WERI-Rb-1 (cell line): Measurements from ENCODE around the gene IQGAP3.
"Not testable (repeated sequence)": the region's sequence is repeated elsewhere in the genome, so short reads cannot be mapped to it uniquely, and the experiment has no call there.

Source experiments
- DNase-seq: peaks from one replicate; pipeline ENCODE4 v3.0.0-alpha.2; 2020
- H3K27ac ChIP-seq: fragments of 250-450 bp; sonication (Bioruptor Pico); 2 replicates; pipeline ENCODE4 v1.5.1; 2020; ENCODE audit warnings: mild to moderate bottlenecking, moderate library complexity
- H3K27me3 ChIP-seq: fragments of 250-450 bp; sonication (Bioruptor Pico); 2 replicates; pipeline ENCODE4 v1.5.1; 2021; ENCODE audit warnings: mild to moderate bottlenecking, low read depth, moderate library complexity; ENCODE audit not compliant: insufficient read depth, severe bottlenecking
- H3K36me3 ChIP-seq: fragments of 250-450 bp; sonication (Bioruptor Pico); 2 replicates; pipeline ENCODE4 v1.5.1; 2020; ENCODE audit warnings: mild to moderate bottlenecking, moderate library complexity
- H3K4me3 ChIP-seq: 2 replicates; pipeline ENCODE4 v1.5.1; 2011; ENCODE audit warnings: low read depth, mild to moderate bottlenecking, control low read depth, low read length
- H3K9me3 ChIP-seq: fragments of 250-450 bp; sonication (Bioruptor Pico); 2 replicates; pipeline ENCODE4 v1.5.1; 2021; ENCODE audit warnings: mild to moderate bottlenecking, moderate library complexity; ENCODE audit not compliant: severe bottlenecking
- TF ChIP-seq, protein P1 (sequence below): IDR thresholded peaks from 2 replicates; pipeline ENCODE4 v1.5.1; 2011; ENCODE audit warnings: low read depth, mild to moderate bottlenecking, control low read depth, inconsistent platforms, low read length

IQGAP3 gene

GRCh38 chr1:156612666-156613065, 40.3 kb upstream of the IQGAP3 start:
- H3K27me3 ChIP-seq = no peaks in the 10 kb centered on the region
- H3K27ac ChIP-seq = no peak overlapping the region

GRCh38 chr1:156610072-156610471, 37.7 kb upstream of the IQGAP3 start:
- H3K9me3 ChIP-seq, H3K27ac ChIP-seq, H3K27me3 ChIP-seq, H3K4me3 ChIP-seq, H3K36me3 ChIP-seq, DNase-seq: not testable (repeated sequence)

More at GRCh38 chr1:156612666-156613065, 40.3 kb upstream of the IQGAP3 start:
- DNase-seq = no peak
- Histone ChIP-seq H3K9me3 (no peaks in the 10 kb centered on the region), H3K36me3 (no peaks in the 10 kb centered on the region), H3K4me3 (no peak overlapping the region)
- TF ChIP-seq, protein P1, sequence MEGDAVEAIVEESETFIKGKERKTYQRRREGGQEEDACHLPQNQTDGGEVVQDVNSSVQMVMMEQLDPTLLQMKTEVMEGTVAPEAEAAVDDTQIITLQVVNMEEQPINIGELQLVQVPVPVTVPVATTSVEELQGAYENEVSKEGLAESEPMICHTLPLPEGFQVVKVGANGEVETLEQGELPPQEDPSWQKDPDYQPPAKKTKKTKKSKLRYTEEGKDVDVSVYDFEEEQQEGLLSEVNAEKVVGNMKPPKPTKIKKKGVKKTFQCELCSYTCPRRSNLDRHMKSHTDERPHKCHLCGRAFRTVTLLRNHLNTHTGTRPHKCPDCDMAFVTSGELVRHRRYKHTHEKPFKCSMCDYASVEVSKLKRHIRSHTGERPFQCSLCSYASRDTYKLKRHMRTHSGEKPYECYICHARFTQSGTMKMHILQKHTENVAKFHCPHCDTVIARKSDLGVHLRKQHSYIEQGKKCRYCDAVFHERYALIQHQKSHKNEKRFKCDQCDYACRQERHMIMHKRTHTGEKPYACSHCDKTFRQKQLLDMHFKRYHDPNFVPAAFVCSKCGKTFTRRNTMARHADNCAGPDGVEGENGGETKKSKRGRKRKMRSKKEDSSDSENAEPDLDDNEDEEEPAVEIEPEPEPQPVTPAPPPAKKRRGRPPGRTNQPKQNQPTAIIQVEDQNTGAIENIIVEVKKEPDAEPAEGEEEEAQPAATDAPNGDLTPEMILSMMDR = no peak

GRCh38 chr1:156608981-156609380, 36.6 kb upstream of the IQGAP3 start:
- H3K27ac ChIP-seq = no peak overlapping the region
- no peaks in the 10 kb centered on the region for H3K27me3 ChIP-seq
- no peak overlapping the region for H3K4me3 ChIP-seq
- no peaks in the 10 kb centered on the region for H3K36me3 ChIP-seq
- H3K9me3 ChIP-seq = no peaks in the 10 kb centered on the region
- TF ChIP-seq, protein P1 = peak; percentile 89
- peak; percentile 78 for DNase-seq

GRCh38 chr1:156608036-156608674, 35.8 kb upstream of the IQGAP3 start:
- no peaks in the 10 kb centered on the region for H3K27me3 ChIP-seq
- TF ChIP-seq, protein P1 = peak; percentile 98
- no peaks in the 10 kb centered on the region for H3K9me3 ChIP-seq
- DNase-seq = peak; percentile 88
- H3K27ac ChIP-seq = no peak overlapping the region
- no peaks in the 10 kb centered on the region for H3K36me3 ChIP-seq
- no peak overlapping the region for H3K4me3 ChIP-seq

GRCh38 chr1:156607344-156607743, 35.0 kb upstream of the IQGAP3 start:
- H3K9me3 ChIP-seq, H3K27me3 ChIP-seq, H3K27ac ChIP-seq, H3K36me3 ChIP-seq, H3K4me3 ChIP-seq, DNase-seq: not testable (repeated sequence)

DNA sequence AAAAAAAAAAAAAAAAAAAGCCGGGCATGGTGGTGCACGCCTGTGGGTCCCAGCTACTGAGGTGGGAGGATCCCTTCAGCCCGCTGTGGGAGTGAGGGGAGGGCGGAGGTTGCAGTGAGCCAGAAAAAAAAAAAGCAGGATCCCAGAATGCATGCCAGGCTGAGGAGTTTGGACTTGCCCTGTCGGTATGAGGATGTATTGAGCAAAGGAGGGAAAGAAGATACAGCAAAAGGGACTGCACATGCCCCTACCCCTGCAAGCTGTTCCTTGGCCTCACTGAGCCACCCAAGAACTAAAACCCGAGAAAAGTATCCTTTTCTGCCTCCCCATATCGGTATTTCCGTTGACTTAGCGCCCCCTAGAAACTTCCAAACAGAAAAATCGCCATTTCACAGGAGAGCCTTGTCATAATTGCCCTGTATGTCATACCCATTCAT, 30.2 kb upstream of the IQGAP3 start:
- H3K4me3 ChIP-seq = no peak overlapping the region
- H3K36me3 ChIP-seq = peaks cover 20% of the 10 kb centered on the region
- no peak for DNase-seq
- TF ChIP-seq, protein P1 = peak; percentile 65
- no peak overlapping the region for H3K27ac ChIP-seq
- H3K27me3 ChIP-seq = no peaks in the 10 kb centered on the region
- H3K9me3 ChIP-seq = no peaks in the 10 kb centered on the region

DNA sequence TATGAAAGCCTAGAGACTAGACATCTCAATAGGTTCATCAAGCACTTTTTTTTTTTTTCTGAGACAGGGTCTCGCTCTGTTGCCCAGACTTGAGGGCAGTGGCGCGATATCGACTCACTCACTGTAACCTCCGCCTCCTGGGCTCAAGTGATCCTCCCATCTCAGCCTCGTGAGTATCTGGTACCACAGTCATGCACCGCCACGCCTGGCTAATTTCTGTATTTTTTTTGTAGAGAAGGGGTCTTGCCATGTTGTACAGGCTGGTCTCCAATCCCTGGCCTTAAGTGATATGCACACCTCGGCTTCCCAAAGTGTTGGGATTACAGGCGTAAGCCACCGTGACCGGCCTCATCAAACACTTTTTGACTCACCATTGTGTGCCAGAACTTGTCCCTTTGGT, 29.5 kb upstream of the IQGAP3 start:
- Histone ChIP-seq H3K27me3 (no peaks in the 10 kb centered on the region), H3K9me3 (no peaks in the 10 kb centered on the region), H3K27ac (peak overlapping the region; percentile 71), H3K36me3 (peaks cover 27% of the 10 kb centered on the region), H3K4me3 (peak overlapping the region; percentile 87)
- TF ChIP-seq, protein P1 = no peak
- DNase-seq = no peak
